Stimulated activated CD4-positive, alpha-beta T cell treated with anti-CD3 and anti-CD28 coated beads, TNF-alpha, amount 100 ng/mL, for 24 hours (primary cell): ENCODE results near the gene GJB1.

Experiments used
- DNase-seq, 3 experiments: peaks; one replicate each; pipeline ENCODE4 v3.0.0-alpha.2; 2020; ENCODE audit warnings: low read depth in 3 of 3

The GJB1 gene

GRCh38 chrX:71214604-71215337, 8.3 kb upstream of the GJB1 start:
- no peak for DNase-seq

GRCh38 chrX:71215338-71215912, 7.6 kb upstream of the GJB1 start:
- no peak for DNase-seq

- no peak for DNase-seq
Observed at GRCh38 chrX:71216485-71216884, 6.5 kb upstream of the GJB1 start.

GRCh38 chrX:71217298-71217697, 5.7 kb upstream of the GJB1 start:
- no peak for DNase-seq

GRCh38 chrX:71221145-71221544, 1.9 kb upstream of the GJB1 start:
- no peak for DNase-seq

- no peak for DNase-seq
Observed at GRCh38 chrX:71224098-71224708, 1.2 kb downstream of the GJB1 start.

- no peak for DNase-seq
Observed at GRCh38 chrX:71225009-71225408, 2.0 kb downstream of the GJB1 start.

- no peak for DNase-seq
Observed at GRCh38 chrX:71225676-71226075, 2.7 kb downstream of the GJB1 start.

GRCh38 chrX:71227370-71228062, 4.5 kb downstream of the GJB1 start:
- DNase-seq: no peak

- no peak for DNase-seq
Observed at GRCh38 chrX:71228063-71228642, 5.1 kb downstream of the GJB1 start.

- DNase-seq: no peak
Observed at GRCh38 chrX:71235482-71235881, 12.5 kb downstream of the GJB1 start.

GRCh38 chrX:71236836-71237235, 13.8 kb downstream of the GJB1 start:
- DNase-seq: no peak

GRCh38 chrX:71239781-71240180, 16.8 kb downstream of the GJB1 start:
- DNase-seq: no peak

GRCh38 chrX:71241301-71241700, 18.3 kb downstream of the GJB1 start:
- DNase-seq: no peak

- DNase-seq: no peak
Observed at GRCh38 chrX:71244359-71245128, 21.5 kb downstream of the GJB1 start.

GRCh38 chrX:71245159-71245558, 22.1 kb downstream of the GJB1 start:
- DNase-seq: no peak

- DNase-seq: no peak
Observed at GRCh38 chrX:71250841-71251240, 27.8 kb downstream of the GJB1 start.

- DNase-seq: peak in 2 of 3 experiments; percentile 16 to 50
Observed at GRCh38 chrX:71251466-71251973, 28.5 kb downstream of the GJB1 start.

GRCh38 chrX:71252221-71252620, 29.2 kb downstream of the GJB1 start:
- DNase-seq: no peak

- DNase-seq: peak in 1 of 3 experiments; percentile 18
Observed at GRCh38 chrX:71253253-71254091, 30.4 kb downstream of the GJB1 start.
